ENCODE results near the gene MUL1.
"Not testable (repeated sequence)": the region's sequence is repeated elsewhere in the genome, so short reads cannot be mapped to it uniquely, and the experiment has no call there.

MUL1 gene

DNA sequence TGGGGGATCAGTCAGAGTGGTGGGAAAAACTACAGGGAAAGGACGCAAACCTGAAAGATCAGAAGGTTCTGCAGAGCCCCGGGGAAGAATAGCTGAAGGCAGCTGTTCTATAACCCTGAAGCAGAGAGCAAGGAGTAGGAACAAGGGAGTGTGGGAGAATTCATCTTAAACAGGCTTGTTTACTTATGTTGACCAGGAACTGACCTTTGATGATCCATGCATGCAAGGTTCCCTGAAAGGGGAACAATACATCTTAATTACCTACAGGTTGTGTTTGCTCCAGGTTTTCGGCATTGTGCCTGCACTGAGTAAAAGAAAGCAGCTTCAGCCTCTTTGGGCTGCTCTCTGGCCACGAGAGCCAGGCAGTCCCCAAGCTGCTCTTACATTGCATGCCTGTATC is 25.7 kb upstream of the MUL1 start:
- no peak for DNase-seq (ENCODE audit: low read depth)
- H3K4me3 ChIP-seq (ENCODE audit: low read depth, low read length) = no peak overlapping the region
- TF ChIP-seq, protein P1, sequence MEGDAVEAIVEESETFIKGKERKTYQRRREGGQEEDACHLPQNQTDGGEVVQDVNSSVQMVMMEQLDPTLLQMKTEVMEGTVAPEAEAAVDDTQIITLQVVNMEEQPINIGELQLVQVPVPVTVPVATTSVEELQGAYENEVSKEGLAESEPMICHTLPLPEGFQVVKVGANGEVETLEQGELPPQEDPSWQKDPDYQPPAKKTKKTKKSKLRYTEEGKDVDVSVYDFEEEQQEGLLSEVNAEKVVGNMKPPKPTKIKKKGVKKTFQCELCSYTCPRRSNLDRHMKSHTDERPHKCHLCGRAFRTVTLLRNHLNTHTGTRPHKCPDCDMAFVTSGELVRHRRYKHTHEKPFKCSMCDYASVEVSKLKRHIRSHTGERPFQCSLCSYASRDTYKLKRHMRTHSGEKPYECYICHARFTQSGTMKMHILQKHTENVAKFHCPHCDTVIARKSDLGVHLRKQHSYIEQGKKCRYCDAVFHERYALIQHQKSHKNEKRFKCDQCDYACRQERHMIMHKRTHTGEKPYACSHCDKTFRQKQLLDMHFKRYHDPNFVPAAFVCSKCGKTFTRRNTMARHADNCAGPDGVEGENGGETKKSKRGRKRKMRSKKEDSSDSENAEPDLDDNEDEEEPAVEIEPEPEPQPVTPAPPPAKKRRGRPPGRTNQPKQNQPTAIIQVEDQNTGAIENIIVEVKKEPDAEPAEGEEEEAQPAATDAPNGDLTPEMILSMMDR (IDR thresholded peaks at IDR 0.05; ENCODE audit: low read depth, low read length, missing control alignments) = no peak
- in situ Hi-C loops (cut with HindIII; ENCODE audit: low sequenced_read_pairs) = loop anchor here (25.0 kb wide), 1 partner anchor 104 kb away; the partner anchor contains the start of gene PINK1

DNA sequence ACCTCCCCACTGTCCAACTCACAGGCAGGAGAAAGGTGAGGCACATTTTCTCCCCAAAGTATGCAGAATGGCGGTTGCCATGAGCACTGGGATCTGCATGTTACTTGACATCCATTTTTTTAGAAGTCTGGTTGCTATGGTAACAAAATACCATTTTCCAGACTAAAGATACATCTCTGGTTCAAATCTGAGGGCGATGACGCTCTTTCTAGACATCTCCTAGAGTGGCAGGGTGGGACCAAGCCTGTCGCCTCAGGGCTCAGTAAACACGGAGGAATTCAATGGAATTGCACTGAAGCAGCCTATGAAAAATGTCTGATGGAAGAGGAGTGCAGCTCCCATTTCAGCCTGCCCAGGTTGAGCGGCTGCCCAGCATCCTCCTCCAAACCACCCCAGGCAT is 22.9 kb upstream of the MUL1 start:
- in situ Hi-C loops (cut with HindIII; ENCODE audit: low sequenced_read_pairs) = loop anchor here (25.0 kb wide), 1 partner anchor 106 kb away; the partner anchor contains the start of gene PINK1
- no peak for DNase-seq (ENCODE audit: low read depth)
- TF ChIP-seq, protein P1 (IDR thresholded peaks at IDR 0.05; ENCODE audit: low read depth, low read length, missing control alignments) = no peak
- H3K4me3 ChIP-seq (ENCODE audit: low read depth, low read length) = no peak overlapping the region

DNA sequence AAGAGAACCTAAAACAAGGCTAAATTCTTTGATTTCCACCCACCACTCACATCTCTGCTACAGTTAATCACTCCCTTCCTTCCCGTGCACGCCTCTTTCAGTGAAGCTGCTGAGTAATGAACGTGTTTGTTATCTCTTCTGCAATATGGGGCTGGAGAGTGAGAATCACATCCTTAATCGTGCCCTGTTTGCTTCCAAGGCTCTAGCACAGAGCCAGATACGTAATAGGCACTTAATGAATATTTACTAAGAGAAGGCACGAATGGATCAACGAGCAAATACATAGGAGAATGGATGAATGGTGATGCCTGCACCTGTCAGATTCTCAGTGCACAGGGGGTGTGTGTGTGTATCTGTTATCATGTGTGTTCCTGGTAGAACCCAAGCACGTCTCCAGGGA is 22.4 kb upstream of the MUL1 start:
- no peak overlapping the region for H3K4me3 ChIP-seq (ENCODE audit: low read depth, low read length)
- no peak for DNase-seq (ENCODE audit: low read depth)
- TF ChIP-seq, protein P1 (IDR thresholded peaks at IDR 0.05; ENCODE audit: low read depth, low read length, missing control alignments) = no peak
- in situ Hi-C loops (cut with HindIII; ENCODE audit: low sequenced_read_pairs) = loop anchor here (25.0 kb wide), 1 partner anchor 107 kb away; the partner anchor contains the start of gene PINK1

DNA sequence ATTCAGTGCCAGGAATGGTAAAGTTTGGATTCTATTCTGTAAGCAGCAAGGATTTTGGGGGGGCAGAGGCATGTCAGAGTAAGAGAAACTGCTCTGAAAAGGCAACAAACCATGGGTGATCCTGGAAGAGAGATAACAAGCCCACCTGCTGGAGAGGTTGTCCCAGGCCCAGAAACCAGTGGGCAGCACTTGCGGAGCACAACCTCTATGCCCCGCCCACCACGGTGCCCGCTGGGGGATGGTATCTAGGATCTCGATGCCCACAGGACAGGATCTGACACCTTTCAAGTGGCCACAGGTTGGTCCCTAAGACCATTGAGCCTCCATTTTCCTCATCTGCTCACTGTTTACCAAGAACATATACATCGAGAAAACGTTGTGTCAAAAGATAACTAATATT is 20.3 kb upstream of the MUL1 start:
- H3K4me3 ChIP-seq (ENCODE audit: low read depth, low read length) = no peak overlapping the region
- DNase-seq (ENCODE audit: low read depth) = no peak
- TF ChIP-seq, protein P1 (IDR thresholded peaks at IDR 0.05; ENCODE audit: low read depth, low read length, missing control alignments) = no peak
- in situ Hi-C loops (cut with HindIII; ENCODE audit: low sequenced_read_pairs) = loop anchor here (25.0 kb wide), 1 partner anchor 109 kb away; the partner anchor contains the start of gene PINK1

DNA sequence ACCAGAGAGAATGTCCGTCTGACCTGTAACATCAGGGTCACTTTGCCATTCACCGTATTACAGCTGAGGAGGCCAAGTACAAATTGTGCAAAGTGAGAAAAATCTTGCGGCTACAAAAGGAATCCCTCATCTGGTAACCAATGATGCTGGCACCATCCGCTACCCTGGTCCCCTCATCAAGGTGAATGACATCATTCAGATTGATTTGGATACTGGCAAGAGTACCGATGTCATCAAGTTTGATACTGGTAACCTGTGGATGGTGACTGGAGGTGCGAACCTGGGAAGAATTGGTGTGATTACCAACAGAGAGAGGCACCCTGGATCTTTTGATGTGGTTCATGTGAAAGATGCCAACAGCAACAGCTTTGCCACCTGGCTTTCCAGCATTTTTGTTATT is 18.3 kb upstream of the MUL1 start:
- H3K4me3 ChIP-seq (ENCODE audit: low read depth, low read length) = no peak overlapping the region
- TF ChIP-seq, protein P1 (IDR thresholded peaks at IDR 0.05; ENCODE audit: low read depth, low read length, missing control alignments) = no peak
- in situ Hi-C loops (cut with HindIII; ENCODE audit: low sequenced_read_pairs) = loop anchor here (25.0 kb wide), 1 partner anchor 111 kb away; the partner anchor contains the start of gene PINK1
- no peak for DNase-seq (ENCODE audit: low read depth)

DNA sequence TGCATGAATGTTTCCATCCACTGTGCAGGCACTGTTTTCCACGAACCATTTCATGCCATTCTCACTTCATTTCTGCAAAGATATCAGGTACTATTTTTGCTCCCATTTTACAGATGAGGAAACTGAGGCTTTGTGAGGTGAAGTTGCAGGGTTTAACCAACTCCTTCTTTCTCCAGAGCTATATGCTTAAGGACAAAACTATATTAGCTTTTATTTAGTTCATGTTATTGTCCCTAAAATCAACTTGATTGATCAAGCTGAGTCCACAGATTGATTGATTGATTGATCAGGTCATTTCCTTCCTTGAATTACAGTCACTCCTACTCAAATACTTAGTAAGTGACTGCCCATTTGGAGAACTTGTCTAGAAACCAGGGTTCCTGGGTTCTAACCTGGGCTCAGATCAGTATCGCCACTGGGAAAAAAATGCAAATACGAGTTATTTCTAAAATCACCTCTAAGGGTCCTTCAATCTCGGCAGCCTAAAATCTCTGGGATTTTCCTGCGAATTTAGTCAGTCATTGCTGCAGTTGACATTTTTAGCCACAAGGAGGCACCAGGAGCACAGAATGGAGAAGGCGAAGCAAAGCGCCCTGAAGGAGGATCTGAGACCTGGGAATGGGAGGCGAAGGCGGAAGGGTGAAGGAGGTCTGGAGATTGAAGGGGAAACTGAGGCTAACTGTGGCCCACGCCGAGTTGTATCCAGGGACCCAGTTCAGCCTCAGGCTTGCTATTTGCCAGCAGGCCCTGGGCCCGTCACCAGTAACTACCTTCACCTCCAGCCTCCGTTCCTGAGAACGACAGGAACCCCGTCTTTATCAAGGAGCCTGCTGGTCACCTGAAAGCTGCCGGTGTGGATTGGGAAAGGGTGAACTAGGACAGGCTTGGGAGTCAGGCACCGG is 14.3 kb upstream of the MUL1 start:
- in situ Hi-C loops (cut with HindIII; ENCODE audit: low sequenced_read_pairs) = no loop called here
- peak; percentile 76 for DNase-seq (ENCODE audit: low read depth)
- no peak overlapping the region for H3K4me3 ChIP-seq (ENCODE audit: low read depth, low read length)
- TF ChIP-seq, protein P1 (IDR thresholded peaks at IDR 0.05; ENCODE audit: low read depth, low read length, missing control alignments) = peak; percentile 95

DNA sequence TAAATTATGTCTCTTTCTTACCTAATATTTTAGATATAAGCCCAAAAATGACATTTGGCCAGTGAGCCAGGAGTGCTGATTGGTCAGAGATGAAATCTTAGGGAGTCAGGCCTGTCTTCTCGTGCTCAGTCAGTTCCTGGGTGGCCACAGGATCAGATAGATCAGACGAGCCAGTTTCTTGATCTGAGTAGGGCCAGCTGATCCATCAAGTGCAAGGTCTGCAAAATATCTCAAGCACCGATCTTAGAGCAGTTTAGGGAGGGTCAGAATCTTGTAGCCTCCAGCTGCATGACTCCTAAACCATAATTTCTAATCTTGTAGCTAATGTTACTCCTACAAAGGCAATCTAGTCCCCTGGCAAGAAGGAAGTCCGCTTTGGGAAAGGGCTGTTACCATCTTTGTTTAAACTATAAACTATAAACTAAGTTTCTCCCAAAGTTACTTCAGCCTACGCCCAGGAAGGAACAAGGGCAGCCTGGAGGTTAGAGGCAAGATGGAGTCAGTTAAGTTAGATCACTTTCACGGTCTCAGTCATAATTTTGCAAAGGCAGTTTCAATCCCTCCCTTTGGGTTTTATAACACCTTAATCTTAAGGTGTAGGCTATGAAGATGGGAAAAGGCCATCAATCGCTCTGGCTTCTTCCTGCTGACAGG is 11.8 kb upstream of the MUL1 start:
- in situ Hi-C loops (cut with HindIII; ENCODE audit: low sequenced_read_pairs); DNase-seq (ENCODE audit: low read depth); H3K4me3 ChIP-seq (ENCODE audit: low read depth, low read length): not testable (repeated sequence)

Data from astrocyte of the cerebellum (primary cell).